Tibial artery (tissue), 4 donors: ENCODE measurements around the gene PDCD1LG2.

Experiments
- DNase-seq, 2 donors: peaks; one replicate each; pipeline ENCODE4 v3.0.0-alpha.2; 2019
- H3K27ac ChIP-seq, 2 donors: fragments of 200-600 bp; sonication (generic) in 1 of 2; 1 replicate in 1 of 2; 2 replicates in 1 of 2; pipeline ENCODE4 v1.5.1; 2018 to 2019; ENCODE audit warnings: mild to moderate bottlenecking in 1 of 2
- H3K27me3 ChIP-seq, 2 donors: fragments of 200-600 bp; sonication (generic) in 1 of 2; one replicate each; pipeline versions ENCODE4 v1.5.1 to v1.6.0; 2016 to 2019
- H3K36me3 ChIP-seq, 3 donors: fragments of 200-600 bp; sonication (generic) in 2 of 3; one replicate each; pipeline ENCODE4 v1.5.1; 2016 to 2019; ENCODE audit warnings: mild to moderate bottlenecking in 2 of 3
- H3K4me1 ChIP-seq, 4 donors: fragments of 200-600 bp; sonication (generic) in 2 of 4; 1 replicate in 3 of 4; 2 replicates in 1 of 4; pipeline ENCODE4 v1.5.1; 2016 to 2019
- H3K4me3 ChIP-seq, 2 donors: fragments of 200-600 bp; sonication (generic) in 1 of 2; 1 replicate in 1 of 2; 2 replicates in 1 of 2; pipeline ENCODE4 v1.5.1; 2018 to 2019; ENCODE audit warnings: mild to moderate bottlenecking in 2 of 2
- H3K9me3 ChIP-seq, 3 donors: fragments of 200-600 bp; sonication (generic) in 1 of 3; one replicate each; pipeline ENCODE4 v1.5.1; 2016 to 2019
- CTCF ChIP-seq, 2 experiments: fragments of 200-600 bp in 1 of 2; fragments of 450-650 bp in 1 of 2; IDR thresholded peaks; one replicate each; pipeline ENCODE4 v1.5.1; 2017 to 2019; ENCODE audit warnings: antibody characterized with exemption in 2 of 2, mild to moderate bottlenecking in 1 of 2, moderate library complexity in 1 of 2
- intact Hi-C: fragments of 100-400 bp; cut with DNase I; formaldehyde crosslinking; loops from one replicate; pipeline ENCODE4 v1.15.0; 2023; ENCODE audit warnings: low total_unique reads

The PDCD1LG2 gene

GRCh38 chr9:5515261-5515650 is 4.9 kb downstream of the PDCD1LG2 start:
- H3K4me1 ChIP-seq, result peaks cover 0 to 34% (median 14%) of the 10 kb centered on the region in 4 donors
- no peak for DNase-seq
- H3K9me3 ChIP-seq, result no peaks in the 10 kb centered on the region
- no peak overlapping the region for H3K27ac ChIP-seq
- no peaks in the 10 kb centered on the region for H3K36me3 ChIP-seq
- no peak for TF ChIP-seq CTCF (IDR thresholded peaks at IDR 0.05)
- no peaks in the 10 kb centered on the region for H3K27me3 ChIP-seq
- intact Hi-C loops, result no loop called here
- H3K4me3 ChIP-seq, result no peak overlapping the region

GRCh38 chr9:5516453-5517220 is 6.3 kb downstream of the PDCD1LG2 start:
- no peaks in the 10 kb centered on the region for H3K27me3 ChIP-seq
- peaks cover 0 to 22% (median 8%) of the 10 kb centered on the region in 4 donors for H3K4me1 ChIP-seq
- no peak for TF ChIP-seq CTCF (IDR thresholded peaks at IDR 0.05)
- H3K27ac ChIP-seq, result no peak overlapping the region
- DNase-seq, result no peak
- no peaks in the 10 kb centered on the region for H3K36me3 ChIP-seq
- H3K9me3 ChIP-seq, result no peaks in the 10 kb centered on the region
- intact Hi-C loops, result no loop called here
- H3K4me3 ChIP-seq, result no peak overlapping the region

GRCh38 chr9:5518171-5518936 is 8.0 kb downstream of the PDCD1LG2 start:
- TF ChIP-seq CTCF (IDR thresholded peaks at IDR 0.05), result no peak
- Histone ChIP-seq H3K36me3 (peaks cover 0 to 6% (median 0%) of the 10 kb centered on the region in 3 donors), H3K27me3 (no peaks in the 10 kb centered on the region), H3K27ac (no peak overlapping the region), H3K9me3 (no peaks in the 10 kb centered on the region), H3K4me3 (no peak overlapping the region), H3K4me1 (peaks cover 0 to 15% (median 7%) of the 10 kb centered on the region in 4 donors)
- DNase-seq, result no peak
- intact Hi-C loops, result no loop called here

GRCh38 chr9:5518937-5519319 is 8.6 kb downstream of the PDCD1LG2 start:
- no peak for TF ChIP-seq CTCF (IDR thresholded peaks at IDR 0.05)
- Histone ChIP-seq H3K9me3 (no peaks in the 10 kb centered on the region), H3K27ac (no peak overlapping the region), H3K4me1 (peaks cover 0 to 15% (median 7%) of the 10 kb centered on the region in 4 donors), H3K4me3 (no peak overlapping the region), H3K27me3 (no peaks in the 10 kb centered on the region), H3K36me3 (peaks cover 0 to 6% (median 0%) of the 10 kb centered on the region in 3 donors)
- DNase-seq, result no peak
- intact Hi-C loops, result no loop called here

GRCh38 chr9:5524090-5524489 is 13.8 kb downstream of the PDCD1LG2 start:
- no peak for DNase-seq
- no peaks in the 10 kb centered on the region for H3K27me3 ChIP-seq
- H3K4me1 ChIP-seq, result no peaks in the 10 kb centered on the region
- intact Hi-C loops, result no loop called here
- no peaks in the 10 kb centered on the region for H3K9me3 ChIP-seq
- peaks cover 0 to 6% (median 0%) of the 10 kb centered on the region in 3 donors for H3K36me3 ChIP-seq
- no peak overlapping the region for H3K4me3 ChIP-seq
- H3K27ac ChIP-seq, result no peak overlapping the region
- TF ChIP-seq CTCF (IDR thresholded peaks at IDR 0.05), result no peak
